Measurements from ENCODE around the gene DESI1.

The DESI1 gene

DNA sequence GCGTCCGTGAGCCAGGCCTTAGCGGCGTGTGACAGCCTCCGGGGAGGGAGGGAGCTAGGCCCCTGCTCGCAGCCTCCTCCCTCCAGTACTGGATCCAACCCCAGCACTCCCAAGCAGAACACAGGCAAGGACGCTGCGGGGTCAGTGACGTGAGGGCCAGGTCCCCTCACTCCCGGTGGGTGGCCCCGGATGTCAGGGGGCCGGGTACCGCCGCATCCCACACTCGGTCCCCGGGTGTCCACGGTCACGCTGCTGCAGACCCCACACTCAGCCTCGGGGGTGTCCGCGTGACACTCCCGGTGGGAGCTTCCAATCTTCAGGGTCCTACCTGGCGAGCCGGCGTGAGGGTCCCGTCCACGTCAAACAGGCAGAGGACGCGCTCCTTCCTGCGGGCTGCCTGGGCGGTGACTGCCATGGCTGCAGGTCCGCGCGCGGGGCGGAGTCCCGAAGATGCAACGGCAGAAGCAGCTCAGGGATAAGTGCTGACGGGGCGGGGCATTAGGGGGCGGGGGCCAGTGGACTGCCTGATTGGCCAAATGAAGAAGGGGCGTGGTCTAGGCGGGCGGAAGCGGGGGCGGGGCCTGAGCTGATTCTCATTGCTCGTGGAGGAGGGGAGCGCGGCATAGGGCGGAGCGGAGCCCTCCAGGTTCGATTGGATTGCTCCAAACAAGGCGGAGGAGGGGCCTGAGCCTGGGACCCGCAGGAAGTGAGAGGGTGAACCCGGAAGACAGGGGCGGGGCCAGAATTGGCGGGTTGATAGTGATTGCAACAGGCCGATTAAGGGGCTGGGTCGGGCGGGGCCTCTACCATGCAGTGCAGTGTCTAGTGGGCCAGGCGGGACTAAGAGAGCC is 31.2 kb downstream of the DESI1 start, which contains the start of gene PMM1:
Gene PMM1, minus strand, starts transcription at position 450 of the 851 bp plus-strand sequence. Its CDS starts 35 bp downstream, at position 415.
- Histone ChIP-seq H3K4me2 (ENCODE audit: low read depth, low read length, poor library complexity, severe bottlenecking) (peak within 1 kb of the TSS; percentile 91), H3K27ac (ENCODE audit: low read depth, low read length) (peak within 1 kb of the TSS; percentile 57; the same call in 1 of the 2 replicates), H3K9ac (ENCODE audit: low read length) (peak within 1 kb of the TSS; percentile 92), H4K20me1 (ENCODE audit: low read depth, low read length) (no peaks in the 10 kb centered on the region), H3K27me3 (ENCODE audit: low read length) (no peaks in the 10 kb centered on the region), H3K9me3 (ENCODE audit: insufficient read depth, low read length) (no peaks in the 10 kb centered on the region), H3F3A (ENCODE audit: insufficient read depth) (no peaks in the 10 kb centered on the region), H3K4me3 (ENCODE audit: insufficient read depth, low read length, poor library complexity, severe bottlenecking) (peak within 1 kb of the TSS; percentile 85), H3K9me2 (replicated peaks; ENCODE audit: insufficient read depth, low read length) (no peaks in the 10 kb centered on the region), H3K79me2 (ENCODE audit: insufficient read depth, low read length) (peaks cover 8% of the 10 kb centered on the region; the same call in 1 of the 2 replicates), H3K36me3 (ENCODE audit: low read length) (no peaks in the 10 kb centered on the region), H2AFZ (ENCODE audit: low read depth, low read length, severe bottlenecking) (peak within 1 kb of the TSS; percentile 90)
- TF ChIP-seq EZH2phosphoT487 (conservative IDR thresholded peaks at IDR 0.05; ENCODE audit: low read length), result no peak
- TF ChIP-seq, protein P1, sequence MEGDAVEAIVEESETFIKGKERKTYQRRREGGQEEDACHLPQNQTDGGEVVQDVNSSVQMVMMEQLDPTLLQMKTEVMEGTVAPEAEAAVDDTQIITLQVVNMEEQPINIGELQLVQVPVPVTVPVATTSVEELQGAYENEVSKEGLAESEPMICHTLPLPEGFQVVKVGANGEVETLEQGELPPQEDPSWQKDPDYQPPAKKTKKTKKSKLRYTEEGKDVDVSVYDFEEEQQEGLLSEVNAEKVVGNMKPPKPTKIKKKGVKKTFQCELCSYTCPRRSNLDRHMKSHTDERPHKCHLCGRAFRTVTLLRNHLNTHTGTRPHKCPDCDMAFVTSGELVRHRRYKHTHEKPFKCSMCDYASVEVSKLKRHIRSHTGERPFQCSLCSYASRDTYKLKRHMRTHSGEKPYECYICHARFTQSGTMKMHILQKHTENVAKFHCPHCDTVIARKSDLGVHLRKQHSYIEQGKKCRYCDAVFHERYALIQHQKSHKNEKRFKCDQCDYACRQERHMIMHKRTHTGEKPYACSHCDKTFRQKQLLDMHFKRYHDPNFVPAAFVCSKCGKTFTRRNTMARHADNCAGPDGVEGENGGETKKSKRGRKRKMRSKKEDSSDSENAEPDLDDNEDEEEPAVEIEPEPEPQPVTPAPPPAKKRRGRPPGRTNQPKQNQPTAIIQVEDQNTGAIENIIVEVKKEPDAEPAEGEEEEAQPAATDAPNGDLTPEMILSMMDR (IDR thresholded peaks at IDR 0.05; ENCODE audit: insufficient read depth, low read length, poor library complexity, severe bottlenecking), result no peak

DNA sequence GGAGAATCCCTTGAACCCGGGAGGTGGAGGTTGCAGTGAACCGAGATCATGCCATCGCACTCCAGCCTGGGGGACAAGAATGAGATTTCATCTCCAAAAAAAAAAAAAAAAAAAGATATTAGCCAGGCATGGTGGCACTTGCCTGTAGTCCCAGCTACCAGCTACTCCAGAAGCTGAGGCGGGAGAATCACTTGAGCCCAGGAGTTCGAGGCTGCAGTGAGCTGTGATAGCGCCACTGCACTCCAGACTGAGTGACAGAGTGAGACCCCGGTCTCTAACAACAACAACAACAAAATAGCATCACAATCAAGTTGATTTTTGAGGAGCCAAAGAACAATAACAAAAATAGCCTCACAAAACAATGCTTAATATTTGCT is 33.5 kb downstream of the DESI1 start:
- Histone ChIP-seq H3K9ac (ENCODE audit: low read length) (no peak overlapping the region), H4K20me1 (ENCODE audit: low read depth, low read length) (no peaks in the 10 kb centered on the region), H3K9me2 (replicated peaks; ENCODE audit: insufficient read depth, low read length) (no peaks in the 10 kb centered on the region), H3K9me3 (ENCODE audit: insufficient read depth, low read length) (no peaks in the 10 kb centered on the region), H2AFZ (ENCODE audit: low read depth, low read length, severe bottlenecking) (no peak overlapping the region), H3K36me3 (ENCODE audit: low read length) (no peaks in the 10 kb centered on the region), H3K79me2 (ENCODE audit: insufficient read depth, low read length) (peaks cover 8% of the 10 kb centered on the region; the same call in 1 of the 2 replicates), H3K4me3 (ENCODE audit: insufficient read depth, low read length, poor library complexity, severe bottlenecking) (no peak overlapping the region), H3K4me2 (ENCODE audit: low read depth, low read length, poor library complexity, severe bottlenecking) (no peak overlapping the region), H3K27me3 (ENCODE audit: low read length) (no peaks in the 10 kb centered on the region), H3K27ac (ENCODE audit: low read depth, low read length) (no peak overlapping the region), H3F3A (ENCODE audit: insufficient read depth) (no peaks in the 10 kb centered on the region)
- no peak for TF ChIP-seq EZH2phosphoT487 (conservative IDR thresholded peaks at IDR 0.05; ENCODE audit: low read length)
- TF ChIP-seq, protein P1 (IDR thresholded peaks at IDR 0.05; ENCODE audit: insufficient read depth, low read length, poor library complexity, severe bottlenecking), result no peak

DNA sequence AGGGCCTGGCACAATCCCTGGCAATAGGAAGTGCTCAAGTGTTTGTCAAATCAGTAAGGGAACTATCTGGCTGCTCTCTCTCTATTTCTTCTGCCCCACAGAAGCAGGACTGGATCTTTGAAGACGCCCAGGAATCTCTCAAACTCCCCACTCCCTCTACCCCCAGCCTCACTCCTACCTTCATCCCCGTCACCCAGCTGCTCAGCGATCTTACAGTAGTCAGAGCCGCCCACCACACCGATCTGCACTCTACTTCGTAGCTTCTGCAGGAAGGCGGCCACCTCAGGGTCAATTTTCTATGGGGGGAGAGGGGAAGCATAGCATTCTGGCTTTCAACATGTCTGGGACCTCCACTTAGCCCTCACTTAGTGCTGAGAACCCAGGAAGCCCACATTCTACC is 34.9 kb downstream of the DESI1 start:
- Histone ChIP-seq H3F3A (ENCODE audit: insufficient read depth) (no peaks in the 10 kb centered on the region), H3K4me2 (ENCODE audit: low read depth, low read length, poor library complexity, severe bottlenecking) (no peak overlapping the region), H3K36me3 (ENCODE audit: low read length) (no peaks in the 10 kb centered on the region), H4K20me1 (ENCODE audit: low read depth, low read length) (no peaks in the 10 kb centered on the region), H3K4me3 (ENCODE audit: insufficient read depth, low read length, poor library complexity, severe bottlenecking) (no peak overlapping the region), H3K9me3 (ENCODE audit: insufficient read depth, low read length) (no peaks in the 10 kb centered on the region), H2AFZ (ENCODE audit: low read depth, low read length, severe bottlenecking) (no peak overlapping the region), H3K27ac (ENCODE audit: low read depth, low read length) (no peak overlapping the region), H3K79me2 (ENCODE audit: insufficient read depth, low read length) (peaks cover 8% of the 10 kb centered on the region; the same call in 1 of the 2 replicates), H3K9ac (ENCODE audit: low read length) (no peak overlapping the region), H3K9me2 (replicated peaks; ENCODE audit: insufficient read depth, low read length) (no peaks in the 10 kb centered on the region), H3K27me3 (ENCODE audit: low read length) (no peaks in the 10 kb centered on the region)
- TF ChIP-seq, protein P1 (IDR thresholded peaks at IDR 0.05; ENCODE audit: insufficient read depth, low read length, poor library complexity, severe bottlenecking), result no peak
- TF ChIP-seq EZH2phosphoT487 (conservative IDR thresholded peaks at IDR 0.05; ENCODE audit: low read length), result no peak
